ENCODE measurements around the gene UQCRH.
"Not testable (repeated sequence)": the region's sequence is repeated elsewhere in the genome, so short reads cannot be mapped to it uniquely, and the experiment has no call there.

Gene UQCRH

DNA sequence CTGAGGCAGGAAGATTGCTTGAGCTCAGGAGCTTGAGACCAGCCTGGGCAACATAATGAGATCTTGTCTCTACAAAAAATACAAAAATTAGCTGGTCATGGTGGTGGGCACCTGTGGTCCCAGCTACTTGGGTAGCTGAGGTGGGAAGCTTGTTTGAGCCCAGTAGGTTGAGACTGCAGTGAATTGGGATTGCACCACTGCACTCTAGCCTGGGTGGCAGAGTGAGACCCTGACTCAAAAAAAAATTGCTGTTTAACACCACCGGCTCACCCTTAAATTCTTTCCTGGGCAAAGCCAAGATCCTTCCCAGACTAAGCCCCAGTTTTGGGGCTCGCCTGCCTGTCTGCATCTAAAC lies 30.5 kb downstream of the UQCRH start:
- Mint-ChIP-seq H3K36me3 (ENCODE audit: low read depth) (no peaks in the 10 kb centered on the region), H3K4me1 (ENCODE audit: low read depth) (peaks cover 3% of the 10 kb centered on the region), H3K27me3 (no peaks in the 10 kb centered on the region), H3K27ac (no peak overlapping the region), H3K4me3 (no peak overlapping the region), H3K9me3 (no peaks in the 10 kb centered on the region)
- no peak for DNase-seq

DNA sequence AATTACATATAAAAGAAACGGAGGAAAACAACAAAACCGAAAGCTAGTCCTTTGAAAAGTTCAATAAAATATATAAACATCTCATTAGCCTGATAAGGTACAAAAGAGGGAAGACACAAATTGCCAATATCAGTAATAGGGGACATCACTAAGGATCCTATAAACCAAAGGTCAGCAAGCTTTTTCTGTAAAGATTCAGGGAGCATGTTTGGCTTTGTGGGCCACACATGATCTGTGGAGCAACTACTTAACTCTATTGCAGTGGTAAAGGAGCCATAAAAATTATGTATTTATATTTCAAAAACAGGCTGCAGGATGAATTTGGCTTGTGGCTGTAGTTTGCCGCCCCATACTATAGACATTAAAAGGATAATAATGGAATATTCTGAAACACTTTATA lies 31.6 kb downstream of the UQCRH start:
- no peaks in the 10 kb centered on the region for H3K9me3 Mint-ChIP-seq
- peaks cover 10% of the 10 kb centered on the region for H3K4me1 Mint-ChIP-seq (ENCODE audit: low read depth)
- no peak for DNase-seq
- H3K4me3 Mint-ChIP-seq: no peak overlapping the region
- no peaks in the 10 kb centered on the region for H3K36me3 Mint-ChIP-seq (ENCODE audit: low read depth)
- no peaks in the 10 kb centered on the region for H3K27me3 Mint-ChIP-seq
- H3K27ac Mint-ChIP-seq: no peak overlapping the region

DNA sequence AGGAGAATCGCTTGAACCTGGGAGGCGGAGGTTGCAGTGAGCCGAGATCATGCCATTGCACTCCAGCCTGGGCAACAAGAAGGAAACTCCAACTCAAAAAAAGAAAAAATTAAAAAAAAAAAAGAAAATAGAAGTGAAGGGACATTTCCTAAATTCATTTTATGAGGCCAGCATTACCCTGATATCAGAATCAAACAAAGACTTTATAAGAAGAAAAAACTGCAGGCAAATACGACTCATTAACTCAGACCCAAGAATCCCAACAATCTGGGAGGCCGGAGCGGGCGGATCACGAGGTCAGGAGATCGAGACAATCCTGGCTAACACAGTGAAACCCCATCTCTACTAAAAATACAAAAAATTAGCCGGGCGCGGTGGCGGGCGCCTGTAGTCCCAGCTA lies 33.9 kb downstream of the UQCRH start:
- not testable (repeated sequence) for H3K9me3 Mint-ChIP-seq, H3K27ac Mint-ChIP-seq, H3K4me3 Mint-ChIP-seq, H3K27me3 Mint-ChIP-seq, DNase-seq
- H3K4me1 Mint-ChIP-seq (ENCODE audit: low read depth): peaks cover 30% of the 10 kb centered on the region
- peaks cover 23% of the 10 kb centered on the region for H3K36me3 Mint-ChIP-seq (ENCODE audit: low read depth)

DNA sequence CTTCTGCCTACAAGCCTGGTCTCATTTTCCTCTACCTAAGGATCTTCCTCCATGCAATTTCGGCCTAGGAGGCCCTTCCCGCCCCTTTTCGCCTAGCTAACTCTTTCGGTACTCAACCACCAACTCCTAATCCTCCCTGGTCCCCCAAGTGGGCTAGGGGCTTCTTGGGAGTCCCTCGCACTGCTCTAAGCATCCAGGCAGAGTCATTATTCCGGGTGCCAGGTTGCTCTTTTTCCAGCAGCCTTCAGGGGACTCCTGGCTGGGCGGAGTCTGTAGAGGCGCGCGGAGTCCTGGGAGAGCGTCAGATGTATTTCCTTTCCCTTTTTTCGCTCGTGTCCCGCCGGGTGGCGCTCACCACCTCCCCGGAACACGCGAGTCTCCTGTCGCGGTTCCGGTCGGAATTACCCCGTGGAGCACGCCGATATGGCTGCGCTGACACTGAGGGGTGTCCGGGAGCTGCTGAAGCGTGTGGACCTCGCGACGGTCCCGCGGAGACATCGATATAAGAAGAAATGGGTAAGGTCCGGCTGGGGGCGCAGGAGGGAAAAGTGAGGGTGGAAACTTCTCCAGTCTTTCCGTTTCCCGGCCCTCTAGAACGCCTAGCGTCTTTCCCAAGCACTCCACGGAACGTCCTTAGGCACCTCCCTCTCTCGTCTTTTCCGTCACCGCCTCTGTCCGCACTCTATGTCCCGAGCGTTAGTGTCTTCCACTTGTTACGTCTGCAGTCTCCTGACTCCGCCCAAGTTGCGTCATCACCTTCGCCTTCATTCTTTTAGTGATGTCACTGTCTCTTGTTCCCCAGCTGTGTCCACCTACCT lies 37.1 kb downstream of the UQCRH start, which contains the start of gene NSUN4:
NSUN4 (plus strand) TSS at position 404 of the 818 bp plus-strand sequence; CDS start at position 424, 20 bp downstream.
- peak within 1 kb of the TSS; percentile 99 for H3K4me3 Mint-ChIP-seq
- peaks cover 55% of the 10 kb centered on the region for H3K36me3 Mint-ChIP-seq (ENCODE audit: low read depth)
- peak within 1 kb of the TSS; percentile 100 for H3K27ac Mint-ChIP-seq
- peaks cover 59% of the 10 kb centered on the region for H3K4me1 Mint-ChIP-seq (ENCODE audit: low read depth)
- no peaks in the 10 kb centered on the region for H3K9me3 Mint-ChIP-seq
- no peaks in the 10 kb centered on the region for H3K27me3 Mint-ChIP-seq
- peak; percentile 89 for DNase-seq

DNA sequence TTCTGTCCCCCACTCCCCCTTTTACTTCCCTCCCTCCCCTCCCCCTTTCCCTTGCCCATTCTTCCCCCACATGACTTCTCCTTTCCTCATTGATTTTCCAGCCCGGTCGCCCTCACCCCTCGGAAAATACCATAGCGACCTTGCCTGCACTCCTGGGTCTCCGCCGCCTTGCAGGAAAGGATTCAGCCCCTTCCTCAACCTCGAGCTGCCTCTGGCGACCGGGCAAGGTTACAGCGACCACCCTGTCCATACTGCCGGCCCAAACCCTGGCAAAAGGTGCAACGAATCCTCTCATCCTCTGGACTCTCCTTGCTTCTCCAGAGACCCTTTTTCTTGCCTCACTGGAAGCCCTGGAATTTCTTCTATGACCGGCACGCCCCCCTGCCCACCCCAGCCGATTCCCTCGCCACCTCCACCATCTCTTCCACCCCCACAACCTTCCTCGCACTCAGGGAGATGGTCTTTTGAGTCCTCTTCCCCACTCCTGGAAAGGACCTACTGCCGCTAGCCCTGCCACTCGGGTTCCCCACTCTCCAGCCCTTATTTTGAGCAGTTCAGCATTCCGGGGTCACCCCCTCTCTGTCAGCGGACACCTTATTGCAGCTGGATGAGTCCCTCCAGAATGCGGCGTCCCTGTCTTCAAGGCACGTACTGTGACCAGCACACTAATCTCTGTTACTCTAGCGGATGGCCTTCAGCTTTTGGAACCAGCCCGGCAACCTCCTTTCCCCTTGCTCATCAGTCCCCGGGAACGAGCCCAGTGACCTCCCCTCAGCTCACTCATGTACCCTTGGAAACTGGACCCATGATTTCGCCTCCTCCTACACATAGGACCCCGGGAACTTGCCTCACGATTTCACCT lies 38.0 kb downstream of the UQCRH start:
- no peaks in the 10 kb centered on the region for H3K9me3 Mint-ChIP-seq
- H3K4me1 Mint-ChIP-seq (ENCODE audit: low read depth): peaks cover 59% of the 10 kb centered on the region
- peak overlapping the region; percentile 100 for H3K27ac Mint-ChIP-seq
- no peaks in the 10 kb centered on the region for H3K27me3 Mint-ChIP-seq
- H3K36me3 Mint-ChIP-seq (ENCODE audit: low read depth): peaks cover 62% of the 10 kb centered on the region
- H3K4me3 Mint-ChIP-seq: peak overlapping the region; percentile 99
- DNase-seq: no peak

DNA sequence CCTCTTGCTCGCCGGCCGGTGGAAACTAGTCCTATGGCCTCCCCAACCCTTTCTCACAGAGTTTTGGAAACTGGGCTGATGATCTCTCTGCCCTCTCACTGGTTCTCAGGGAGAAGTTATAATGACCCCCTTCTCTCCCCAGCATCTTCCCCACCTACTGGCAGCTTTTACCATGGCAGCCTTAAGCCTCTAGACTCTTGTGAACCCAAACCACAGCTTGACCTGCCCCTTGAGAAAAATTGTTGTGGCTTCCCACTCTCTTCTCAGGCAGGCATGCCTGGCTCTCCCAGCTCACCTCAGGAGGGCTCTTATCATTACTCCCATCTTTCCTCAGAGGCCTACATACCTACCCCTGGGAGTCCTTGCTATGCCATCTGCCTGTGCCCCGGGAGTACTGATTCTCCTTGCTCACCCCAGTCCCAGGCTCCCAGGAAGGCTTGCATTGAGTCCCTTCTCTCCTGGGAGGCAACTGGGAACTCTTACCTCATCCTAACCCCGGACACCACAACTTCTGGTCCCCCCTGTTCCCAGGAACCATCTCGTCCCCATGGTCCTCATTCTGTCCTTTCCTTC lies 38.7 kb downstream of the UQCRH start:
- Mint-ChIP-seq H3K27me3 (no peaks in the 10 kb centered on the region), H3K9me3 (no peaks in the 10 kb centered on the region), H3K4me1 (ENCODE audit: low read depth) (peaks cover 60% of the 10 kb centered on the region), H3K4me3 (peak overlapping the region; percentile 99), H3K36me3 (ENCODE audit: low read depth) (peaks cover 68% of the 10 kb centered on the region), H3K27ac (peak overlapping the region; percentile 100)
- no peak for DNase-seq

DNA sequence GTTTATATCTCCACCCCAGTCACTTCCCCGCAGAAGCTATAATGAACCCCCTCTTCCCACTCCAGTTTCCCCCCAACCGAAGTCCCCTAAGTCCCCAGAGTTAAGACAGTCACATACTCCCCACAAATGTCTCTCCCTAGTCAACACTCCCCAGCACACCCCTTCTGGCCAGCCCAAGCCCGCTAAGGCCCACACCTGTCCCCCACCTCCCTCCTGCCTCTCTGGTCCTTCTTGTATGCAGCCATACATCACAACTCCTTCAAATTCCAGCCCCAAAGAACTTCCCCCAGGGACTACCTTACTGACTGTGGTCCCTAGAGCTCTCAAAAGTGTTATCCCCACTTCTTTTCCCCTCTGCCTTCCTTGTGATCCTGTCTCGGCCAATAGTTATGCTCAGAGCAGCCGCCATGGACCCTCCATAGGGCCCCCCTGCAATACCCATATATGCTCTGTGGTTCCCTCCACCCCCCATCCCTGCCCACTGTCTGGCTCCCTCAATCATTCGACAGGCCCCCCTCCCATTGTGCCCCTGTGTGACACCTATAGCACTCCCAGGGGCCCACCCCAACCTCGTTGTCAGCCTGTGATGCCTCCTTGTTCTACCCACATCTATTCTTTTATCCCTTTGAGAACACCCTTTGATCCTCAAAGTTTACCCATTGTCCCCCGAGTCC lies 39.3 kb downstream of the UQCRH start:
- DNase-seq: no peak
- Mint-ChIP-seq H3K9me3 (no peaks in the 10 kb centered on the region), H3K27ac (peak overlapping the region; percentile 100), H3K4me3 (peak overlapping the region; percentile 99), H3K36me3 (ENCODE audit: low read depth) (peaks cover 75% of the 10 kb centered on the region), H3K27me3 (no peaks in the 10 kb centered on the region), H3K4me1 (ENCODE audit: low read depth) (peaks cover 65% of the 10 kb centered on the region)

DNA sequence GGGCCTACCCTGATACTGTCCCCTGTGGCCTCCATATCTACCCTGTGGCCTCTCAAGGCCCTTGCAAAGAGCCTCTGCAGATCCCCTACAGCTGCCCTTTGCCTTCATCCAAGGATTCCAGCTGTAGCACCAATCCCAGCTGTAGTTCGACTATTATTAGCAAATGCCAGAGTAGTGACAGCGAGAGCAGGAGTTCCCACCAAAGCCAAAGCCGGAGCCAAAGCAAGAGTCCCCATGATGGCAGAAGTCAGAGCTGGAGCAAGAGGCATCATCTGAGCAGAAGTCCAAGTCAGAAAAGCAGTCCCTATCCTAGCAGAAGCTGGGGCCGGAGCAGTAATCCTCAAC lies 39.8 kb downstream of the UQCRH start:
- no peaks in the 10 kb centered on the region for H3K27me3 Mint-ChIP-seq
- peaks cover 71% of the 10 kb centered on the region for H3K4me1 Mint-ChIP-seq (ENCODE audit: low read depth)
- peaks cover 80% of the 10 kb centered on the region for H3K36me3 Mint-ChIP-seq (ENCODE audit: low read depth)
- H3K4me3 Mint-ChIP-seq: no peak overlapping the region
- no peaks in the 10 kb centered on the region for H3K9me3 Mint-ChIP-seq
- no peak for DNase-seq
- H3K27ac Mint-ChIP-seq: peak overlapping the region; percentile 100

DNA sequence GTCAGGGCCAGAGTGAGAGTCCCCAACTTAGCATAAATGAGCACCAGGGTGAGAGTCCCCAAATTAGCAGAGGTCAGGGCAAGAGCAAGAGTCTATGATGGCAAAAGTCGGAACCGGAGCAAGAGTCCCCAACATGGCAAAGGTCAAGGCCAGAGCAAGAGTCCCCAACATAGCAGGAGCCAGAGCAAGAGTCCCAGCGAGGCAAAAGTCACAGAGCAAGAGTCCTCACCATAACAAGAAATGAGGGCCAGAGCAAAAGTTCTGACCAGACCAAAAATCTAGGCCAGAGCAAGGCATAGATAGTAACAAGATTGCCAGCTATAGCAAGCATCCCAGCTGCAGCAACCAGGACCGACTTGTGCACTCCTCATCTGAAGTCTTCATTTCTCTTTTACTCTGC lies 40.2 kb downstream of the UQCRH start:
- H3K9me3 Mint-ChIP-seq: no peaks in the 10 kb centered on the region
- H3K4me3 Mint-ChIP-seq: no peak overlapping the region
- H3K27ac Mint-ChIP-seq: peak overlapping the region; percentile 100
- H3K36me3 Mint-ChIP-seq (ENCODE audit: low read depth): peaks cover 83% of the 10 kb centered on the region
- peaks cover 70% of the 10 kb centered on the region for H3K4me1 Mint-ChIP-seq (ENCODE audit: low read depth)
- H3K27me3 Mint-ChIP-seq: no peaks in the 10 kb centered on the region
- no peak for DNase-seq

DNA sequence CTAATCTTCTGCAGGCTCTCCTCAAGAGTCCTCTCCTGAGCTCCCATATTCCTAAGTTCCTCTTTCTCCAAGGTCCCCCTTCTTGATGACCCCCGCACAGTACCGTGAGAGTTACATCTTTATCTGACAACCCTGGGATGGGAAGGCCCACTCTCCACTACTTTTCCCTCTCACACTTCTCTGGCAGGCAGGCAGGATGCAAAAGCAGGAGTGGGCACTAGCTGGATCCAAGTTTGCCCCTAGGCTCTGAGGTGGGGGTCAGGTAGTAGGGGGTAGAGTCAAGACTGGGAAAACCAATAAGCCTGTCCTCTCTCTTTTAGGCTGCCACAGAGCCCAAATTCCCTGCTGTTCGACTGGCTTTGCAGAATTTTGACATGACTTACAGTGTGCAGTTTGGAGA lies 41.0 kb downstream of the UQCRH start:
- no peak for DNase-seq
- H3K9me3 Mint-ChIP-seq: no peaks in the 10 kb centered on the region
- H3K27me3 Mint-ChIP-seq: no peaks in the 10 kb centered on the region
- H3K27ac Mint-ChIP-seq: peak overlapping the region; percentile 100
- H3K4me3 Mint-ChIP-seq: no peak overlapping the region
- H3K4me1 Mint-ChIP-seq (ENCODE audit: low read depth): peaks cover 66% of the 10 kb centered on the region
- H3K36me3 Mint-ChIP-seq (ENCODE audit: low read depth): peaks cover 88% of the 10 kb centered on the region

DNA sequence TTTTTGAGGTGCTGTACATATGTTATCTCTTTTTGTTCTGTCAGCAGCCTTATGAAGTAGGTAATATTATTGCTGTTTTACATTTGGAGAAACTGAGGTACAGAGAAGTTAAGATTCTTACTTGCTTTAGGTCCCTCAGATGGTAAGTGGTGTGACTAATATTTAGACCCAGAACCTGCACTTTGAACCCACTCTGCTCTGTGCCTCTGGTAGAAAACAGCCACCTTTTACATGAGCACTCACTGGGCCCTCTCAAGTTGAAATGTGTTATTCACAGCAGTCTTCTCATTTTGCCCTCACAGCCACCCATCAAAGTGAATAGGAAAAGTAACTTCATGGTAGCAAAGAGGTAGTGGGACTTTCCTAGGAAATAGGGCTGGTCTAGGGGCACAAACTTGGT lies 41.8 kb downstream of the UQCRH start:
- Mint-ChIP-seq H3K27me3 (no peaks in the 10 kb centered on the region), H3K27ac (peak overlapping the region; percentile 100), H3K4me1 (ENCODE audit: low read depth) (peaks cover 62% of the 10 kb centered on the region), H3K9me3 (no peaks in the 10 kb centered on the region), H3K36me3 (ENCODE audit: low read depth) (peaks cover 95% of the 10 kb centered on the region), H3K4me3 (no peak overlapping the region)
- no peak for DNase-seq

DNA sequence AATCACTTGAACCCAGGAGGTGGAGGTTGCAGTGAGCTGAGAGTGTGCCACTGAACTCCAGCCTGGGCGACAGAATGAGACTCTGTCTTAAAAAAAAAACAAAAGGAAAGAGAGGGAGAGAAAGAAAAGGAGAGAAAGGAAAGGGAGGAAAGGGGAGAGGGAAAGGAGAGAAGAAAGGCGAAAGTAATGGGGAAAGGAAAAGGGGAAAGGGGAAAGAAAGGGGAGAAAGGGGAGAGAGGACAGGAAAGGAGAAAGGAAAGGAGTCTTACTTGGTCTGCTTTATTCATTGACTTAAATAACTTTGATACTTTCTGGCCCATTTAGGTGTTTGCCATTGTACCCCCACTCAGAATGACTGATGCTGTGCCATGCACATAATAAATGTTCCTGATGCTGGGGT lies 48.9 kb downstream of the UQCRH start:
- H3K36me3 Mint-ChIP-seq (ENCODE audit: low read depth): peaks cover 85% of the 10 kb centered on the region

DNA sequence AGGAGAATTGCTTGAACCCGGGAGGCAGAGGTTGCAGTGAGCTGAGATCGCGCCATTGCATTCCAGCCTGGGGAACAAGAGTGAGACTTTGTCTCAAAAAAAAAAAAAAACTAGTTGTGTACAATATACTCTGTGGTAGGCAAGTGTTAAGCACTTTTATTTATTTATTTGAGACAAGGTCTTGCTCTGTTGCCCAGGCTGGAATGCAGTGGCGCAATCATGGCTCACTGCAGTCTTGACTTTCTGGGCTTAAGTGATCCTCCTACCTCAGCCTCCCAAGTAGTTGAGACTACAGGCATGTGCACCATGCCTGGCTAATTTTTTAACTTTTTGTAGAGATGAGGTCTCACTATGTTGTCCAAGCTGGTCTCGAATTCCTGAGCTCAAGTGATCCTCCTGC lies 52.4 kb downstream of the UQCRH start:
- H3K36me3 Mint-ChIP-seq (ENCODE audit: low read depth): peaks cover 77% of the 10 kb centered on the region
- H3K4me1 Mint-ChIP-seq (ENCODE audit: low read depth); H3K27ac Mint-ChIP-seq; H3K27me3 Mint-ChIP-seq; DNase-seq; H3K9me3 Mint-ChIP-seq; H3K4me3 Mint-ChIP-seq: not testable (repeated sequence)

More for the DNA sequence above, 48.9 kb downstream of the UQCRH start:
- Mint-ChIP-seq H3K27ac (no peak overlapping the region), H3K4me1 (ENCODE audit: low read depth) (peaks cover 13% of the 10 kb centered on the region), H3K4me3 (no peak overlapping the region), H3K27me3 (no peaks in the 10 kb centered on the region), H3K9me3 (no peaks in the 10 kb centered on the region)
- no peak for DNase-seq

DNA sequence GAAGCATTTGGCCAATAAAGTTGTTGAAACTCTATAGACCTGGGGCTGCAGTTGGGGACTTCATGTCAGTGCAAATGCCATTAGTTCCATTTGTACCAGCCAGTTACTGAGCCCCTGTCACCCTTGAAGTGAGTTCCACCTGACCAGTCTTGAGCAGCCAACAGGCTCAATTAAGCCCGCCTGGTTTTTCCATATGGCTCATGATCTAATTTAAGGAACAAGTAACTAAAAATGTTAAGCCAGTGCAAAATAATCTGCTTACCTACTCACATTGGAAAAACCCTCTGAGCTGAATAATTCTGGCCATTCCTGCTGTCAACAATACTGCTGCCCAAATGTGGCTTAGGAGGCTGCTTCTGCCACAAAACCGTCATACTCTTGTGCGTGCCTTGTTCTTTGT lies 58.7 kb downstream of the UQCRH start:
- no peaks in the 10 kb centered on the region for H3K9me3 Mint-ChIP-seq
- H3K4me1 Mint-ChIP-seq (ENCODE audit: low read depth): no peaks in the 10 kb centered on the region
- no peak for DNase-seq
- peaks cover 78% of the 10 kb centered on the region for H3K36me3 Mint-ChIP-seq (ENCODE audit: low read depth)
- H3K4me3 Mint-ChIP-seq: no peak overlapping the region
- H3K27me3 Mint-ChIP-seq: no peaks in the 10 kb centered on the region
- no peak overlapping the region for H3K27ac Mint-ChIP-seq
